Endothelial cell of umbilical vein (primary cell): ENCODE measurements around the gene TBX2. TPM values are rescaled to one million over a fixed set of nuclear protein-coding genes. Genes with fewer than 3 reads are reported as not detected.

ENCODE experiments used
- BruUV-seq: library from RNA; stranded (reverse); fragments of 400-500 nt; replicated peaks from 2 replicates; lab custom pipeline; 2021; lab: Mats Ljungman, UMichigan
- CTCF ChIA-PET: fragments of 300-600, 350-600 bp; sonication (Branson Sonifier 250); formaldehyde crosslinking; loops from one replicate; lab custom pipeline; 2021; ENCODE audit warnings: antibody characterized with exemption, inconsistent platforms; lab: Charles Lee
- POLR2A ChIA-PET: fragments of 300-600, 350-600 bp; sonication (Branson Sonifier 250); formaldehyde crosslinking; loops from one replicate; lab custom pipeline; 2021; ENCODE audit warnings: antibody characterized with exemption, inconsistent platforms; lab: Charles Lee
- DNase-seq: peaks from one replicate; pipeline ENCODE4 v3.0.0-alpha.2; 2011; ENCODE audit warnings: low read depth, low spot score
- FAIRE-seq: peaks from 2 replicates; lab custom pipeline; 2011; peaks lifted over from hg19 to GRCh38; lab: Jason Lieb, UNC
- H2AFZ ChIP-seq: 2 replicates; pipeline ENCODE4 v1.6.0; 2012; ENCODE audit warnings: low read depth, low read length, control low read depth, inconsistent platforms
- H3K27ac ChIP-seq: 2 replicates; pipeline ENCODE4 v1.5.1; 2011; ENCODE audit warnings: low read depth, mild to moderate bottlenecking, control low read depth, low read length, moderate library complexity; ENCODE audit not compliant: insufficient read depth
- H3K27me3 ChIP-seq, 2 experiments: 2 replicates each; pipeline versions ENCODE4 v1.6.0 to v1.6.1; 2011; ENCODE audit warnings: low read length in 2 of 2, mixed read lengths in 1 of 2; ENCODE audit not compliant: control insufficient read depth in 2 of 2, insufficient read depth in 2 of 2
- H3K36me3 ChIP-seq, 2 experiments: 2 replicates in 1 of 2; 3 replicates in 1 of 2; pipeline ENCODE4 v1.5.1; 2011; ENCODE audit warnings: low read length in 2 of 2, mild to moderate bottlenecking in 1 of 2, moderate library complexity in 1 of 2; ENCODE audit not compliant: control insufficient read depth in 2 of 2, insufficient read depth in 2 of 2; ENCODE audit errors: extremely low read depth in 1 of 2
- H3K4me1 ChIP-seq: 3 replicates; pipeline ENCODE4 v1.5.1; 2011; ENCODE audit warnings: mild to moderate bottlenecking, low read length; ENCODE audit not compliant: control insufficient read depth, insufficient read depth; ENCODE audit errors: extremely low read depth
- H3K4me2 ChIP-seq: 2 replicates; pipeline ENCODE4 v1.6.1; 2011; ENCODE audit warnings: low read length, control low read depth, mixed read lengths; ENCODE audit not compliant: insufficient read depth
- H3K4me3 ChIP-seq, 3 experiments: fragments of 200-600 bp in 1 of 3; sonication (generic), shearing (Covaris generic) in 1 of 3; replicated peaks in 1 of 3; 2 replicates each; pipeline ENCODE4 v1.5.1; 2011 to 2016; ENCODE audit warnings: control low read depth in 3 of 3, low read length in 3 of 3, mild to moderate bottlenecking in 2 of 3, inconsistent platforms in 1 of 3, low read depth in 1 of 3, moderate library complexity in 1 of 3; ENCODE audit not compliant: insufficient read depth in 1 of 3
- H3K79me2 ChIP-seq: 2 replicates; pipeline ENCODE4 v1.6.0; 2012; ENCODE audit warnings: low read length, inconsistent platforms; ENCODE audit not compliant: control insufficient read depth, insufficient read depth
- H3K9ac ChIP-seq: replicated peaks from 2 replicates; pipeline ENCODE3; 2011; ENCODE audit warnings: low read length, control low read depth; ENCODE audit not compliant: insufficient read depth; ENCODE audit errors: extremely low read depth
- H3K9me1 ChIP-seq: replicated peaks from 3 replicates; pipeline ENCODE4 v1.6.0; 2011; ENCODE audit warnings: mild to moderate bottlenecking, low read length; ENCODE audit not compliant: control insufficient read depth, insufficient read depth; ENCODE audit errors: extremely low read depth
- H3K9me3 ChIP-seq: replicated peaks from 2 replicates; pipeline ENCODE4 v1.5.1; 2012; ENCODE audit warnings: low read length, inconsistent platforms; ENCODE audit not compliant: control insufficient read depth, insufficient read depth
- H4K20me1 ChIP-seq: replicated peaks from 2 replicates; pipeline ENCODE3; 2011; ENCODE audit warnings: mild to moderate bottlenecking, low read length; ENCODE audit not compliant: control insufficient read depth, insufficient read depth; ENCODE audit errors: extremely low read depth
- CTCF ChIP-seq, 2 donors: IDR thresholded peaks; 1 replicate in 1 of 2; 2 replicates in 1 of 2; pipeline ENCODE4 v1.5.1; 2011; ENCODE audit warnings: low read length in 2 of 2, mild to moderate bottlenecking in 2 of 2, moderate library complexity in 2 of 2, control low read depth in 1 of 2, inconsistent platforms in 1 of 2, low read depth in 1 of 2; ENCODE audit not compliant: insufficient read depth in 1 of 2; ENCODE audit errors: extremely low read depth in 1 of 2
- EZH2 ChIP-seq: IDR thresholded peaks from 2 replicates; pipeline ENCODE4 v1.6.1; 2012; ENCODE audit warnings: borderline replicate concordance, low read depth, mild to moderate bottlenecking, moderate library complexity, low read length, inconsistent platforms; ENCODE audit not compliant: severe bottlenecking
- FOS ChIP-seq: IDR thresholded peaks from 2 replicates; pipeline ENCODE4 v1.6.1; 2011; ENCODE audit warnings: mild to moderate bottlenecking, low read length, moderate library complexity, borderline replicate concordance; ENCODE audit not compliant: insufficient read depth
- GATA2 ChIP-seq: IDR thresholded peaks from 2 replicates; pipeline ENCODE4 v1.7.0; 2011; ENCODE audit warnings: low read depth, mild to moderate bottlenecking, moderate library complexity, mixed read lengths, low read length; ENCODE audit not compliant: insufficient read length, insufficient read depth
- JUN ChIP-seq: IDR thresholded peaks from 2 replicates; pipeline ENCODE4 v1.6.1; 2011; ENCODE audit warnings: borderline replicate concordance, low read depth; ENCODE audit not compliant: insufficient read length, insufficient read depth
- MAX ChIP-seq: IDR thresholded peaks from 2 replicates; pipeline ENCODE4 v1.6.1; 2011; ENCODE audit not compliant: insufficient read depth, insufficient read length
- MYC ChIP-seq: IDR thresholded peaks from one replicate; pipeline ENCODE4 v1.6.1; 2011; ENCODE audit warnings: mild to moderate bottlenecking, low read depth, low read length
- POLR2A ChIP-seq: IDR thresholded peaks from 2 replicates; pipeline ENCODE4 v1.6.1; 2012; ENCODE audit warnings: low read depth, mild to moderate bottlenecking, control low read depth, low read length
- POLR2AphosphoS5 ChIP-seq: IDR thresholded peaks from 2 replicates; pipeline ENCODE4 v1.6.1; 2012; ENCODE audit warnings: low read depth, mild to moderate bottlenecking, control low read depth, low read length, moderate library complexity; ENCODE audit not compliant: insufficient read depth
- dilution Hi-C: fragments of 300-500 bp; cut with MboI; formaldehyde crosslinking; loops from one replicate; pipeline ENCODE4 v1.15.0; 2019; ENCODE audit warnings: low sequenced_read_pairs; ENCODE audit not compliant: extremely low pct_ligation_motif_present
- intact Hi-C: fragments of 100-400 bp; cut with micrococcal nuclease; formaldehyde crosslinking; loops from one replicate; pipeline ENCODE4 v1.10.0; 2022
- polyA plus RNA-seq, 4 experiments: library from polyadenylated mRNA; depleted of rRNA in 3 of 4; stranded (reverse) in 3 of 4; unstranded in 1 of 4; fragments of >200 nt; gene quantifications; 2 replicates each; pipeline versions ENCODE4 v1.2.1 to v1.2.3, GENCODE V29; 2011 to 2012; ENCODE audit warnings: missing spikeins in 1 of 4
- total RNA-seq: library from RNA; stranded (reverse); gene quantifications from 2 replicates; pipeline ENCODE4 v1.2.3, GENCODE V29; 2021

The TBX2 gene
- total and polyA plus RNA-seq, 2 donors (not counting 3 experiments of a cell fraction or from before 2014, with no cell fraction given) = not detected

GRCh38 chr17:61453566-61454380, 54.1 kb downstream of the TBX2 start:
- H3K36me3 ChIP-seq = no peaks in the 10 kb centered on the region
- no peaks in the 10 kb centered on the region for H3K79me2 ChIP-seq
- dilution Hi-C loops (no loop called here), intact Hi-C loops (loop anchor here (2.0 kb wide), 1 partner anchor 39 kb away; no protein-coding TSS in a partner anchor)
- no peaks in the 10 kb centered on the region for H3K9me3 ChIP-seq
- no peaks in the 10 kb centered on the region for H3K9me1 ChIP-seq
- POLR2A ChIA-PET = no interaction called here
- H3K27me3 ChIP-seq = peaks cover 77 to 95% of the 10 kb centered on the region in 2 experiments
- CTCF ChIA-PET = interaction anchor here (1.4 to 1.6 kb wide), 2 partner anchors 9 to 11 kb away, joined by 3 read pairs; no protein-coding TSS in a partner anchor
- no TSS peak for BruUV-seq
- no peak for TF ChIP-seq FOS
- TF ChIP-seq CTCF (IDR thresholded peaks at IDR 0.05; ENCODE audit: extremely low read depth in 1 of 2, insufficient read depth in 1 of 2, low read depth in 1 of 2, low read length in 2 of 2) = no peak
- no peak for TF ChIP-seq JUN
- TF ChIP-seq POLR2AphosphoS5 = no peak
- TF ChIP-seq GATA2 = no peak
- no peak for TF ChIP-seq MAX
- TF ChIP-seq EZH2 = no peak
- TF ChIP-seq POLR2A = no peak
- no peak for TF ChIP-seq MYC
- H3K4me1 ChIP-seq = peaks cover 3% of the 10 kb centered on the region
- H4K20me1 ChIP-seq = peaks cover 2% of the 10 kb centered on the region
- H2AFZ ChIP-seq = no peak overlapping the region
- no peak overlapping the region for H3K4me2 ChIP-seq
- no peak overlapping the region for H3K4me3 ChIP-seq
- H3K27ac ChIP-seq = no peak overlapping the region
- no peak for FAIRE-seq
- no peak overlapping the region for H3K9ac ChIP-seq
- peak; percentile 11 for DNase-seq
